ENCODE measurements around the gene SLC39A12.

The SLC39A12 gene

GRCh38 chr10:18066947-18067346 lies 115.2 kb downstream of the SLC39A12 start:
- no peak for DNase-seq

- DNase-seq = no peak
These were observed 116.7 kb downstream of the SLC39A12 start for GRCh38 chr10:18068401-18068800.

- DNase-seq = no peak
These were observed 119.9 kb downstream of the SLC39A12 start for GRCh38 chr10:18071591-18071990.

- DNase-seq = no peak
These were observed 121.6 kb downstream of the SLC39A12 start for GRCh38 chr10:18073314-18073713.

GRCh38 chr10:18075881-18076280 lies 124.2 kb downstream of the SLC39A12 start:
- no peak for DNase-seq

- DNase-seq = no peak
These were observed 128.1 kb downstream of the SLC39A12 start for GRCh38 chr10:18079665-18080295.

- no peak for DNase-seq
These were observed 130.7 kb downstream of the SLC39A12 start for GRCh38 chr10:18082381-18082780.

- DNase-seq = no peak
These were observed 134.1 kb downstream of the SLC39A12 start for GRCh38 chr10:18085855-18086254.

GRCh38 chr10:18086746-18087145 lies 135.0 kb downstream of the SLC39A12 start:
- DNase-seq = no peak

GRCh38 chr10:18087355-18087754 lies 135.6 kb downstream of the SLC39A12 start:
- no peak for DNase-seq

All from retina (tissue), 1 donor.